HEK293 (cell line): Measurements from ENCODE around the gene GPR146.

Experiments used
- CTCF ChIA-PET: fragments of 350-600 bp; formaldehyde crosslinking; extraction: SDS; loops from one replicate; lab custom pipeline; 2021; ENCODE audit warnings: antibody characterized with exemption; lab: Yijun Ruan, JAX
- POLR2A ChIA-PET: fragments of 300-600 bp; formaldehyde crosslinking; extraction: SDS; loops from one replicate; lab custom pipeline; 2020; ENCODE audit warnings: antibody characterized with exemption, inconsistent platforms; lab: Yijun Ruan, JAX
- H3K27ac ChIP-seq: fragments of 200-500 bp; sonication (Bioruptor generic); 2 replicates; pipeline ENCODE4 v1.5.1; 2014; ENCODE audit warnings: low read depth, low read length, control low read depth, inconsistent platforms; ENCODE audit errors: extremely low read depth
- H3K36me3 ChIP-seq, 2 experiments: fragments of 200-500 bp in 1 of 2; sonication (Bioruptor generic) in 1 of 2; 1 replicate in 1 of 2; 2 replicates in 1 of 2; pipeline ENCODE4 v1.5.1; 2014 to 2017; ENCODE audit warnings: inconsistent platforms in 2 of 2, low read length in 2 of 2; ENCODE audit not compliant: control insufficient read depth in 2 of 2, insufficient read depth in 1 of 2
- H3K4me1 ChIP-seq: fragments of 200-500 bp; sonication (Bioruptor generic); 2 replicates; pipeline ENCODE4 v1.5.1; 2014; ENCODE audit warnings: mild to moderate bottlenecking, low read length, inconsistent platforms; ENCODE audit not compliant: control insufficient read depth, insufficient read depth
- H3K4me3 ChIP-seq: 2 replicates; pipeline ENCODE4 v1.5.1; 2011; ENCODE audit warnings: low read depth, mild to moderate bottlenecking, control low read depth, low read length, moderate library complexity
- H3K9me3 ChIP-seq: fragments of 200-500 bp; sonication (Bioruptor generic); 2 replicates; pipeline ENCODE4 v1.5.1; 2014; ENCODE audit warnings: low read depth, low read length, inconsistent platforms; ENCODE audit not compliant: control insufficient read depth, insufficient read depth
- KLF7 ChIP-seq: fragments of 450-650 bp; formaldehyde crosslinking; IDR thresholded peaks from 2 replicates; pipeline ENCODE4 v1.5.1; 2016; ENCODE audit warnings: missing biosample characterization, missing genetic modification characterization, borderline replicate concordance
- OVOL3 ChIP-seq: fragments of 450-650 bp; formaldehyde crosslinking; IDR thresholded peaks from 2 replicates; pipeline ENCODE4 v1.5.1; 2016; ENCODE audit warnings: missing biosample characterization, missing genetic modification characterization
- SCRT1 ChIP-seq: fragments of 450-650 bp; formaldehyde crosslinking; IDR thresholded peaks from 2 replicates; pipeline ENCODE4 v1.5.1; 2016; ENCODE audit warnings: missing biosample characterization, missing genetic modification characterization, borderline replicate concordance
- SCRT2 ChIP-seq: fragments of 450-650 bp; formaldehyde crosslinking; IDR thresholded peaks from 2 replicates; pipeline ENCODE4 v1.5.1; 2016; ENCODE audit warnings: missing biosample characterization, missing genetic modification characterization
- SETDB1 ChIP-seq: IDR thresholded peaks from one replicate; pipeline ENCODE4 v1.6.1; 2017; ENCODE audit warnings: mild to moderate bottlenecking, low read length, moderate library complexity, mixed read lengths; ENCODE audit not compliant: insufficient read length
- WT1 ChIP-seq: fragments of 450-650 bp; formaldehyde crosslinking; IDR thresholded peaks from 2 replicates; pipeline ENCODE4 v1.5.1; 2016; ENCODE audit warnings: missing biosample characterization, missing genetic modification characterization
- ZBTB1 ChIP-seq: fragments of 450-650 bp; formaldehyde crosslinking; IDR thresholded peaks from 2 replicates; pipeline ENCODE4 v1.5.1; 2016; ENCODE audit warnings: missing biosample characterization, missing genetic modification characterization
- ZBTB49 ChIP-seq: fragments of 450-650 bp; formaldehyde crosslinking; IDR thresholded peaks from 2 replicates; pipeline ENCODE4 v1.5.1; 2016; ENCODE audit warnings: missing biosample characterization, missing genetic modification characterization, low read depth
- ZEB2 ChIP-seq: fragments of 450-650 bp; formaldehyde crosslinking; IDR thresholded peaks from 2 replicates; pipeline ENCODE4 v1.5.1; 2016; ENCODE audit warnings: missing biosample characterization, missing genetic modification characterization
- ZIC2 ChIP-seq: fragments of 450-650 bp; formaldehyde crosslinking; IDR thresholded peaks from 2 replicates; pipeline ENCODE4 v1.5.1; 2016; ENCODE audit warnings: missing biosample characterization, missing genetic modification characterization
- ZNF121 ChIP-seq: fragments of 450-650 bp; formaldehyde crosslinking; IDR thresholded peaks from 2 replicates; pipeline ENCODE4 v1.5.1; 2016; ENCODE audit warnings: missing biosample characterization, missing genetic modification characterization
- ZNF138 ChIP-seq: fragments of 450-650 bp; formaldehyde crosslinking; IDR thresholded peaks from 2 replicates; pipeline ENCODE4 v1.5.1; 2016; ENCODE audit warnings: missing biosample characterization, missing genetic modification characterization, borderline replicate concordance
- ZNF140 ChIP-seq: fragments of 450-650 bp; formaldehyde crosslinking; IDR thresholded peaks from 2 replicates; pipeline ENCODE4 v1.5.1; 2016; ENCODE audit warnings: missing biosample characterization, missing genetic modification characterization
- ZNF175 ChIP-seq: fragments of 450-650 bp; formaldehyde crosslinking; IDR thresholded peaks from 2 replicates; pipeline ENCODE4 v1.5.1; 2016; ENCODE audit warnings: missing biosample characterization, missing genetic modification characterization
- ZNF2 ChIP-seq: fragments of 450-650 bp; formaldehyde crosslinking; IDR thresholded peaks from 2 replicates; pipeline ENCODE4 v1.5.1; 2016; ENCODE audit warnings: missing biosample characterization, missing genetic modification characterization
- ZNF221 ChIP-seq: fragments of 450-650 bp; formaldehyde crosslinking; IDR thresholded peaks from 2 replicates; pipeline ENCODE4 v1.5.1; 2017; ENCODE audit warnings: missing biosample characterization, missing genetic modification characterization, borderline replicate concordance
- ZNF24 ChIP-seq: fragments of 450-650 bp; formaldehyde crosslinking; IDR thresholded peaks from 2 replicates; pipeline ENCODE4 v1.5.1; 2016; ENCODE audit warnings: missing biosample characterization, missing genetic modification characterization
- ZNF37A ChIP-seq: fragments of 450-650 bp; IDR thresholded peaks from 2 replicates; pipeline ENCODE4 v1.5.1; 2018; ENCODE audit warnings: missing biosample characterization, missing genetic modification characterization
- ZNF391 ChIP-seq: fragments of 450-650 bp; formaldehyde crosslinking; IDR thresholded peaks from 2 replicates; pipeline ENCODE4 v1.5.1; 2016; ENCODE audit warnings: low read depth, missing biosample characterization, missing genetic modification characterization, borderline replicate concordance
- ZNF404 ChIP-seq: fragments of 450-650 bp; formaldehyde crosslinking; IDR thresholded peaks from 2 replicates; pipeline ENCODE4 v1.5.1; 2017; ENCODE audit warnings: missing biosample characterization, missing genetic modification characterization
- ZNF473 ChIP-seq: fragments of 450-650 bp; formaldehyde crosslinking; IDR thresholded peaks from 2 replicates; pipeline ENCODE4 v1.5.1; 2017; ENCODE audit warnings: missing biosample characterization, missing genetic modification characterization
- ZNF510 ChIP-seq: fragments of 450-650 bp; formaldehyde crosslinking; IDR thresholded peaks from 2 replicates; pipeline ENCODE4 v1.5.1; 2018; ENCODE audit warnings: mild to moderate bottlenecking, missing genetic modification characterization, missing biosample characterization; ENCODE audit not compliant: insufficient replicate concordance
- ZNF580 ChIP-seq: fragments of 450-650 bp; formaldehyde crosslinking; IDR thresholded peaks from 2 replicates; pipeline ENCODE4 v1.5.1; 2016; ENCODE audit warnings: missing biosample characterization, missing genetic modification characterization
- ZNF654 ChIP-seq: fragments of 450-650 bp; formaldehyde crosslinking; IDR thresholded peaks from 2 replicates; pipeline ENCODE4 v1.5.1; 2016; ENCODE audit warnings: low read depth, missing biosample characterization, missing genetic modification characterization
- ZNF837 ChIP-seq: fragments of 450-650 bp; formaldehyde crosslinking; IDR thresholded peaks from 2 replicates; pipeline ENCODE4 v1.5.1; 2016; ENCODE audit warnings: missing biosample characterization, missing genetic modification characterization
- ZSCAN4 ChIP-seq: fragments of 450-650 bp; formaldehyde crosslinking; IDR thresholded peaks from 2 replicates; pipeline ENCODE4 v1.5.1; 2017; ENCODE audit warnings: missing biosample characterization, missing genetic modification characterization
- TF ChIP-seq, protein P1 (sequence below): fragments of 450-650 bp; formaldehyde crosslinking; IDR thresholded peaks from 2 replicates; pipeline ENCODE4 v1.5.1; 2016; ENCODE audit warnings: missing biosample characterization, missing genetic modification characterization
- TF ChIP-seq, protein P2 (sequence below): fragments of 450-650 bp; formaldehyde crosslinking; IDR thresholded peaks from 2 replicates; pipeline ENCODE4 v1.5.1; 2016; ENCODE audit warnings: missing biosample characterization, missing genetic modification characterization

Gene GPR146

DNA sequence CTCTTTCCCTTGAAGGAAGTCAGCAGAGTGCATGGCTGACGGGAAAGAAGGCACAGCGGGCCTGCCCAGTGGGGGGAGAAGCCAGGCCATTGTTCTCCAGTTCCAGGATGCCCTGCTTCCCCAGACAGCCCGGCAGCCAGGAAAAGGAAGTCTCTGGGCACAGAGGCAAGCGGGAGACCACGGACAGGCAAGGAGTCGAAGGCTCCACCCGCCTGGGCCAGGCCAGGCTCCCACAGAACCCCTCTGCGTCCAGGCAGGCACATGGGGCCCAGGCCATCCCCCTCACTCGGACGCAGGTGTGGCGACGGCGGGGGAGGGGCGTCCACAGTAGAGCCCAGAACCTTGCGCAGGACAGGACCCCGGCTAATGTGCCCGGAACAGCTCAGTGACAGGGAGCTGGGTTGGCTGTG is 8.7 kb downstream of the GPR146 start:
- peaks cover 0 to 6% of the 10 kb centered on the region in 2 experiments; a peak in 1 of 3 replicates for H3K36me3 ChIP-seq
- no peak overlapping the region for H3K27ac ChIP-seq
- ChIA-PET CTCF (interaction anchor here (0.9 to 1.9 kb wide), 2 partner anchors 58 to 60 kb away, joined by 5 to 10 read pairs; no protein-coding TSS in a partner anchor), POLR2A (no interaction called here)
- TF ChIP-seq SCRT2 (tag by site-specific recombination) (no peak), OVOL3 (tag by site-specific recombination) (no peak), KLF7 (tag by site-specific recombination) (no peak), ZNF404 (tag by site-specific recombination) (no peak), ZNF37A (no peak), ZNF473 (tag by site-specific recombination) (no peak), ZNF654 (tag by site-specific recombination) (no peak), WT1 (no peak), ZBTB49 (tag by site-specific recombination) (no peak), ZNF837 (tag by site-specific recombination) (no peak), ZNF140 (tag by site-specific recombination) (no peak), ZNF391 (tag by site-specific recombination) (no peak), ZNF121 (tag by site-specific recombination) (no peak), SCRT1 (no peak), ZIC2 (no peak)
- TF ChIP-seq, protein P1, sequence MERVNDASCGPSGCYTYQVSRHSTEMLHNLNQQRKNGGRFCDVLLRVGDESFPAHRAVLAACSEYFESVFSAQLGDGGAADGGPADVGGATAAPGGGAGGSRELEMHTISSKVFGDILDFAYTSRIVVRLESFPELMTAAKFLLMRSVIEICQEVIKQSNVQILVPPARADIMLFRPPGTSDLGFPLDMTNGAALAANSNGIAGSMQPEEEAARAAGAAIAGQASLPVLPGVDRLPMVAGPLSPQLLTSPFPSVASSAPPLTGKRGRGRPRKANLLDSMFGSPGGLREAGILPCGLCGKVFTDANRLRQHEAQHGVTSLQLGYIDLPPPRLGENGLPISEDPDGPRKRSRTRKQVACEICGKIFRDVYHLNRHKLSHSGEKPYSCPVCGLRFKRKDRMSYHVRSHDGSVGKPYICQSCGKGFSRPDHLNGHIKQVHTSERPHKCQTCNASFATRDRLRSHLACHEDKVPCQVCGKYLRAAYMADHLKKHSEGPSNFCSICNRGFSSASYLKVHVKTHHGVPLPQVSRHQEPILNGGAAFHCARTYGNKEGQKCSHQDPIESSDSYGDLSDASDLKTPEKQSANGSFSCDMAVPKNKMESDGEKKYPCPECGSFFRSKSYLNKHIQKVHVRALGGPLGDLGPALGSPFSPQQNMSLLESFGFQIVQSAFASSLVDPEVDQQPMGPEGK (tag by site-specific recombination), result no peak
- no peaks in the 10 kb centered on the region for H3K9me3 ChIP-seq
- no peaks in the 10 kb centered on the region for H3K4me1 ChIP-seq
- H3K4me3 ChIP-seq, result no peak overlapping the region

GRCh38 chr7:1053816-1054370 is 9.5 kb downstream of the GPR146 start:
- ChIA-PET POLR2A (interaction anchor here (0.6 kb wide), 1 partner anchor 33 kb away, joined by 4 read pairs; no protein-coding TSS in a partner anchor), CTCF (interaction anchor here (0.8 to 1.9 kb wide), 3 partner anchors 9 to 124 kb away, joined by 3 to 10 read pairs (median 5); no protein-coding TSS in a partner anchor)
- Histone ChIP-seq H3K9me3 (no peaks in the 10 kb centered on the region), H3K4me1 (no peaks in the 10 kb centered on the region), H3K36me3 (peaks cover 0 to 7% of the 10 kb centered on the region in 2 experiments; a peak in 1 of 3 replicates), H3K4me3 (no peak overlapping the region), H3K27ac (no peak overlapping the region)
- TF ChIP-seq ZNF580 (tag by site-specific recombination) (no peak), ZEB2 (tag by site-specific recombination) (no peak), ZSCAN4 (tag by site-specific recombination) (no peak), ZNF2 (no peak), ZBTB1 (tag by site-specific recombination) (no peak), ZNF175 (no peak), SETDB1 (no peak), ZNF510 (tag by site-specific recombination) (no peak), ZNF24 (tag by site-specific recombination) (no peak), ZNF221 (tag by site-specific recombination) (no peak), ZNF138 (tag by site-specific recombination) (no peak)
- TF ChIP-seq, protein P2, sequence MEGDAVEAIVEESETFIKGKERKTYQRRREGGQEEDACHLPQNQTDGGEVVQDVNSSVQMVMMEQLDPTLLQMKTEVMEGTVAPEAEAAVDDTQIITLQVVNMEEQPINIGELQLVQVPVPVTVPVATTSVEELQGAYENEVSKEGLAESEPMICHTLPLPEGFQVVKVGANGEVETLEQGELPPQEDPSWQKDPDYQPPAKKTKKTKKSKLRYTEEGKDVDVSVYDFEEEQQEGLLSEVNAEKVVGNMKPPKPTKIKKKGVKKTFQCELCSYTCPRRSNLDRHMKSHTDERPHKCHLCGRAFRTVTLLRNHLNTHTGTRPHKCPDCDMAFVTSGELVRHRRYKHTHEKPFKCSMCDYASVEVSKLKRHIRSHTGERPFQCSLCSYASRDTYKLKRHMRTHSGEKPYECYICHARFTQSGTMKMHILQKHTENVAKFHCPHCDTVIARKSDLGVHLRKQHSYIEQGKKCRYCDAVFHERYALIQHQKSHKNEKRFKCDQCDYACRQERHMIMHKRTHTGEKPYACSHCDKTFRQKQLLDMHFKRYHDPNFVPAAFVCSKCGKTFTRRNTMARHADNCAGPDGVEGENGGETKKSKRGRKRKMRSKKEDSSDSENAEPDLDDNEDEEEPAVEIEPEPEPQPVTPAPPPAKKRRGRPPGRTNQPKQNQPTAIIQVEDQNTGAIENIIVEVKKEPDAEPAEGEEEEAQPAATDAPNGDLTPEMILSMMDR (tag by site-specific recombination), result no peak
